ENCODE data around the gene ASGR2.

DNA sequence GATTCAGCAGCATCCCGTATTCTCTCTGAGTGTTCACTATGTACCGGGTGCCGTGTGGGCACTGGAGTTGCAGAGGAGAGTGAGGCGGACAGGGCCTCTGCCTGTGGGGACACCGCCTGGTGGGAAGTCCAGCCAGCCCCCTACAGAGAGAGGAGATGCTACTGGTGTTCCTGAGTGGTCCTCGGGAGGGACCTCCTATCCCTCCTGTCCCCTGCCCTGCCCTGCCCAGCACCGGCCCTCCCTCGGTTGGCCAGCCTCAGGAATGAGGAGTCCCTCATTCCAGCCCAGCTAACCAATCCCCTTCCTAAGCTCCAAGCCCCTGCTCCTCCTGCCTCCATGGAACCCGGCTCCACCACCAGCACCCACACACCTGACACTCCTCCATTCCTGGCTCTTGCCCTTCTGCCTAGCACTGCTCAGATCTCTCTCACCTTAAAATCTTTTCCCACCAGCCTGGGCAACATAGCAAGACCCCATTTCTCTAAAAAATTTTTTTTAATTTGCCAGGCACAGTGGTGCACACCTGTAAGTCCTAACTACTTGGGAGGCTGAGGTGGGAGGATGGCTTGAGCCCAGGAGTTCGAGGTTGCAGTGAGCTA, 2.0 kb downstream of the ASGR2 start:
- TF ChIP-seq ZFP30 (CRISPR knock-in tag; IDR thresholded peaks at IDR 0.05) (no peak), CSRNP3 (CRISPR knock-in tag; IDR thresholded peaks at IDR 0.05) (no peak), ARNTL (CRISPR knock-in tag; IDR thresholded peaks at IDR 0.05; ENCODE audit: borderline replicate concordance, low read depth) (no peak), OSR1 (CRISPR knock-in tag; IDR thresholded peaks at IDR 0.05) (no peak), TCF4 (CRISPR knock-in tag; IDR thresholded peaks at IDR 0.05; ENCODE audit: borderline replicate concordance) (no peak), RARB (CRISPR knock-in tag; IDR thresholded peaks at IDR 0.05) (no peak), ZFP3 (CRISPR knock-in tag; IDR thresholded peaks at IDR 0.05) (no peak), ZNF565 (CRISPR knock-in tag; conservative IDR thresholded peaks at IDR 0.05; ENCODE audit: low read depth) (no peak), ISL1 (CRISPR knock-in tag; IDR thresholded peaks at IDR 0.05) (no peak)
- TF ChIP-seq, protein P1, sequence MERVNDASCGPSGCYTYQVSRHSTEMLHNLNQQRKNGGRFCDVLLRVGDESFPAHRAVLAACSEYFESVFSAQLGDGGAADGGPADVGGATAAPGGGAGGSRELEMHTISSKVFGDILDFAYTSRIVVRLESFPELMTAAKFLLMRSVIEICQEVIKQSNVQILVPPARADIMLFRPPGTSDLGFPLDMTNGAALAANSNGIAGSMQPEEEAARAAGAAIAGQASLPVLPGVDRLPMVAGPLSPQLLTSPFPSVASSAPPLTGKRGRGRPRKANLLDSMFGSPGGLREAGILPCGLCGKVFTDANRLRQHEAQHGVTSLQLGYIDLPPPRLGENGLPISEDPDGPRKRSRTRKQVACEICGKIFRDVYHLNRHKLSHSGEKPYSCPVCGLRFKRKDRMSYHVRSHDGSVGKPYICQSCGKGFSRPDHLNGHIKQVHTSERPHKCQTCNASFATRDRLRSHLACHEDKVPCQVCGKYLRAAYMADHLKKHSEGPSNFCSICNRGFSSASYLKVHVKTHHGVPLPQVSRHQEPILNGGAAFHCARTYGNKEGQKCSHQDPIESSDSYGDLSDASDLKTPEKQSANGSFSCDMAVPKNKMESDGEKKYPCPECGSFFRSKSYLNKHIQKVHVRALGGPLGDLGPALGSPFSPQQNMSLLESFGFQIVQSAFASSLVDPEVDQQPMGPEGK (CRISPR knock-in tag; IDR thresholded peaks at IDR 0.05; ENCODE audit: borderline replicate concordance): no peak
